SH-SY5Y (cell line): ENCODE data around the gene PPFIA4.

Source experiments
- GATA2 ChIP-seq: IDR thresholded peaks from 2 replicates; pipeline ENCODE4 v1.6.1; 2011; ENCODE audit warnings: mild to moderate bottlenecking, low read depth, low read length
- GATA3 ChIP-seq: IDR thresholded peaks from 2 replicates; pipeline ENCODE4 v1.6.1; 2011; ENCODE audit warnings: low read depth, mild to moderate bottlenecking, low read length, moderate library complexity

- TF ChIP-seq GATA3 (no peak), GATA2 (no peak)
These were observed 49.8 kb downstream of the PPFIA4 start for GRCh38 chr1:203076031-203076511.
